ENCODE data around the gene SPATA6L. TPM values are rescaled to one million over a fixed set of nuclear protein-coding genes. Genes with fewer than 3 reads are reported as not detected.

SPATA6L gene, protein sequence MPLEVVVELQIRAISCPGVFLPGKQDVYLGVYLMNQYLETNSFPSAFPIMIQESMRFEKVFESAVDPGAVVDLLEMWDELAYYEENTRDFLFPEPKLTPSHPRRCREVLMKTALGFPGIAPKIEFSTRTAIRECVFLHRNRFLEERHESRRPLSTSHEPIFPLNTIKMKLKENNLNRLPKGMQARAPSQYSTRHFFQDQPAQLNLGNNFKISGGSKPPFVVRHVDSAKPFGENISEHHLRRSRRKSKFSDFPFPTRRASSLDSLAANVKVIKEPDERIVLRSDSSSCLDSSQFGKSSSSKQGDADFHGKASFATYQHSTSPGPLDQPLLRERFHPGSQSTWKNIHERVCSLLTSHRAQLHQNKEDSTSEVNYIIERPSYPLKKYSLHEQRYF
- polyA plus RNA-seq (2012; rRNA removed), result 0.44 and 0.47 TPM in 2 replicates
- polyA plus RNA-seq (2012; cell fraction: cytosol; rRNA removed), result 0.41 and 0.84 TPM in 2 replicates
- polyA plus RNA-seq (2012; cell fraction: nucleus; rRNA removed), result 1.5 and 2.9 TPM in 2 replicates

DNA sequence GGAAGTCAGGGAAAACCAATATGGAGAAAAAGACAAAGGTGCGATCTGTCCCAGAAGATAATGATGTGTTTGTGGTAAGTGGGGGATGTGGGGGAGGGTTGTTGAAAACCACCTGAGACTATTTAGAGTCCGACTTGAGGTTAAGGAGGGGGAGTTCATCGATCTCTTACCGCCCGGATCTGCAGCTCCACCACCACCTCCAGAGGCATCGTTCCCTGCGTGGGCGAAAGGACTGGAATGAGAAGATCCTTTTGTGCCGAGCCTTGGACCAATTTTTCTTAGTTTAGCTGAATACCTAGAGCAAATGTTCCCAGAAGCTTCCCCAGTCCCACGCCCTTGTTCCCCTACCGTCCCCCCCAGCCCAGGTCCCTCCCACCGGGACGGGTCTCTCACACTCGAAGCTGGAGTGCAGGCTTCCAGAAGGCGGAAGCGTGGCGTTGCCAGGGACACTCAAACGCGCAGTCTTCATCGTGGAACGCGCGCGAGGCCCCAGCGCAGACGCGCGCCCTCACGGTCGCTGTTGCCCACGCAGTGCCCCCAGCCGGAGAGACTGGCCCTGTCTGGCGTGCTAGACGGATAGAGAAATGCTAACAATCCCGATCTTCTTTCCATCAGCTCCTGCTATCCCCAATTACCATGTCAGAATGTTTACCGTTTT is at the start of gene SPATA6L:
Gene SPATA6L, minus strand, starts transcription at position 439 of the 658 bp plus-strand sequence. Its CDS starts 230 bp downstream, at position 209.
- peak within 1 kb of the TSS; percentile 84 for H2AFZ ChIP-seq (ENCODE audit: low read depth)
- H3K4me2 ChIP-seq, result peak within 1 kb of the TSS; percentile 90
- WGBS (ENCODE audit: low lambda C conversion rate), result 6% methylated on average over 15 of the region's 36 CpGs
- H3K9me2 ChIP-seq, result no peaks in the 10 kb centered on the region
- CTCF ChIA-PET, result interaction anchor here (0.7 to 1.9 kb wide), 14 partner anchors 8 to 128 kb away, joined by 3 to 10 read pairs (median 4); partner anchors contain the start of gene AK3
- H3F3A ChIP-seq (replicated peaks; ENCODE audit: insufficient read depth), result peaks cover 8% of the 10 kb centered on the region
- peak within 1 kb of the TSS; percentile 56 to 60 for H3K4me3 ChIP-seq (ENCODE audit: low read depth in 2 of 2, low read length in 1 of 2)
- H3K27ac ChIP-seq (ENCODE audit: low read depth in 2 of 2, low read length in 1 of 2), result peak within 1 kb of the TSS; percentile 10 to 81; a peak in 3 of 4 replicates
- H3K9ac ChIP-seq, result peak within 1 kb of the TSS; percentile 43
- H3K9me3 ChIP-seq, result no peaks in the 10 kb centered on the region
- H3K79me2 ChIP-seq (ENCODE audit: insufficient read depth), result 0 out of 2 replicates have a peak, but pooled peaks cover 9% of the 10 kb centered on the region
- H4K20me1 ChIP-seq (ENCODE audit: insufficient read depth), result no peaks in the 10 kb centered on the region
- no peaks in the 10 kb centered on the region for H3K27me3 ChIP-seq (ENCODE audit: insufficient read depth)
- POLR2A ChIA-PET, result interaction anchor here (0.8 to 2.3 kb wide), 3 partner anchors 9 to 74 kb away, joined by 5 to 17 read pairs (median 8); partner anchors contain the start of genes AK3 and CDC37L1
- peak; percentile 81 for DNase-seq
- TF ChIP-seq RFX5 (IDR thresholded peaks at IDR 0.05; ENCODE audit: low read length), result no peak
- TF ChIP-seq, protein P1, sequence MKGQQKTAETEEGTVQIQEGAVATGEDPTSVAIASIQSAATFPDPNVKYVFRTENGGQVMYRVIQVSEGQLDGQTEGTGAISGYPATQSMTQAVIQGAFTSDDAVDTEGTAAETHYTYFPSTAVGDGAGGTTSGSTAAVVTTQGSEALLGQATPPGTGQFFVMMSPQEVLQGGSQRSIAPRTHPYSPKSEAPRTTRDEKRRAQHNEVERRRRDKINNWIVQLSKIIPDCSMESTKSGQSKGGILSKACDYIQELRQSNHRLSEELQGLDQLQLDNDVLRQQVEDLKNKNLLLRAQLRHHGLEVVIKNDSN (IDR thresholded peaks at IDR 0.05; ENCODE audit: borderline replicate concordance, low read depth), result no peak
- TF ChIP-seq TAF1 (IDR thresholded peaks at IDR 0.05; ENCODE audit: borderline replicate concordance, low read depth, low read length), result no peak
- TF ChIP-seq NFIC (IDR thresholded peaks at IDR 0.05; ENCODE audit: borderline replicate concordance), result no peak
- peak; percentile 8; the same call in 1 of the 2 replicates for TF ChIP-seq GATA2 (CRISPR knock-in tag; IDR thresholded peaks at IDR 0.05)
- TF ChIP-seq, protein P2, sequence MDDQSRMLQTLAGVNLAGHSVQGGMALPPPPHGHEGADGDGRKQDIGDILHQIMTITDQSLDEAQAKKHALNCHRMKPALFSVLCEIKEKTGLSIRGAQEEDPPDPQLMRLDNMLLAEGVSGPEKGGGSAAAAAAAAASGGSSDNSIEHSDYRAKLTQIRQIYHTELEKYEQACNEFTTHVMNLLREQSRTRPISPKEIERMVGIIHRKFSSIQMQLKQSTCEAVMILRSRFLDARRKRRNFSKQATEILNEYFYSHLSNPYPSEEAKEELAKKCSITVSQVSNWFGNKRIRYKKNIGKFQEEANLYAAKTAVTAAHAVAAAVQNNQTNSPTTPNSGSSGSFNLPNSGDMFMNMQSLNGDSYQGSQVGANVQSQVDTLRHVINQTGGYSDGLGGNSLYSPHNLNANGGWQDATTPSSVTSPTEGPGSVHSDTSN (IDR thresholded peaks at IDR 0.05), result no peak
- TF ChIP-seq ELF1 (IDR thresholded peaks at IDR 0.05), result peak; percentile 59
- peak; percentile 88; the same call in 1 of the 2 replicates for TF ChIP-seq MXI1 (IDR thresholded peaks at IDR 0.05; ENCODE audit: low read depth, low read length)
- TF ChIP-seq, protein P3, sequence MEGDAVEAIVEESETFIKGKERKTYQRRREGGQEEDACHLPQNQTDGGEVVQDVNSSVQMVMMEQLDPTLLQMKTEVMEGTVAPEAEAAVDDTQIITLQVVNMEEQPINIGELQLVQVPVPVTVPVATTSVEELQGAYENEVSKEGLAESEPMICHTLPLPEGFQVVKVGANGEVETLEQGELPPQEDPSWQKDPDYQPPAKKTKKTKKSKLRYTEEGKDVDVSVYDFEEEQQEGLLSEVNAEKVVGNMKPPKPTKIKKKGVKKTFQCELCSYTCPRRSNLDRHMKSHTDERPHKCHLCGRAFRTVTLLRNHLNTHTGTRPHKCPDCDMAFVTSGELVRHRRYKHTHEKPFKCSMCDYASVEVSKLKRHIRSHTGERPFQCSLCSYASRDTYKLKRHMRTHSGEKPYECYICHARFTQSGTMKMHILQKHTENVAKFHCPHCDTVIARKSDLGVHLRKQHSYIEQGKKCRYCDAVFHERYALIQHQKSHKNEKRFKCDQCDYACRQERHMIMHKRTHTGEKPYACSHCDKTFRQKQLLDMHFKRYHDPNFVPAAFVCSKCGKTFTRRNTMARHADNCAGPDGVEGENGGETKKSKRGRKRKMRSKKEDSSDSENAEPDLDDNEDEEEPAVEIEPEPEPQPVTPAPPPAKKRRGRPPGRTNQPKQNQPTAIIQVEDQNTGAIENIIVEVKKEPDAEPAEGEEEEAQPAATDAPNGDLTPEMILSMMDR (IDR thresholded peaks at IDR 0.05), result peak; percentile 28; the same call in 1 of the 2 replicates
- TF ChIP-seq FOSL2 (IDR thresholded peaks at IDR 0.05; ENCODE audit: borderline replicate concordance, low read depth), result no peak
- peak; percentile 36; the same call in 1 of the 2 replicates for TF ChIP-seq NRF1 (IDR thresholded peaks at IDR 0.05; ENCODE audit: low read depth, low read length)
- no peak for TF ChIP-seq TEAD4 (IDR thresholded peaks at IDR 0.05; ENCODE audit: borderline replicate concordance, insufficient read depth)
- peak; percentile 57 for TF ChIP-seq CHD2 (IDR thresholded peaks at IDR 0.05; ENCODE audit: low read length, partially characterized antibody)
- TF ChIP-seq, protein P4, sequence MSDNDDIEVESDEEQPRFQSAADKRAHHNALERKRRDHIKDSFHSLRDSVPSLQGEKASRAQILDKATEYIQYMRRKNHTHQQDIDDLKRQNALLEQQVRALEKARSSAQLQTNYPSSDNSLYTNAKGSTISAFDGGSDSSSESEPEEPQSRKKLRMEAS (IDR thresholded peaks at IDR 0.05; ENCODE audit: low read depth), result peak; percentile 84
- TF ChIP-seq POLR2AphosphoS5 (IDR thresholded peaks at IDR 0.05; ENCODE audit: low read depth, low read length), result peak; percentile 29; the same call in 1 of the 2 replicates
- TF ChIP-seq SIN3A (IDR thresholded peaks at IDR 0.05; ENCODE audit: borderline replicate concordance, low read depth, low read length), result 0 out of 2 replicates have a peak, but pooled peaks have one; percentile 16
- H3K36me3 ChIP-seq (replicated peaks in 1 of 2; ENCODE audit: control insufficient read depth in 1 of 2, insufficient read depth in 2 of 2, low read length in 1 of 2), result no peaks in the 10 kb centered on the region
- H3K4me1 ChIP-seq (ENCODE audit: control insufficient read depth in 1 of 2, insufficient read depth in 2 of 2, low read depth in 1 of 2, low read length in 1 of 2), result peaks cover under 1 to 33% of the 10 kb centered on the region in 2 experiments; a peak in 3 of 4 replicates

Data from SK-N-SH (cell line).